K562 (cell line): ENCODE measurements around the gene SPATA3. TPM values are rescaled to one million over a fixed set of nuclear protein-coding genes. Genes with fewer than 3 reads are reported as not detected.
A peak's percentile ranks its signal among the peaks of the same experiment; 100 is the strongest.

Source experiments
- ATAC-seq: fragments of 200-7000 bp; cut with Tn5 transposase; 3 replicates; pipeline ENCODE4 v1.9.1; 2020; ENCODE audit warnings: moderate library complexity
- BruUV-seq: library from RNA; stranded (reverse); fragments of 400-500 nt; replicated peaks from 2 replicates; lab custom pipeline; 2021; lab: Mats Ljungman, UMichigan
- CTCF ChIA-PET: fragments of 300-600 bp; formaldehyde crosslinking; extraction: SDS; loops from one replicate; lab custom pipeline; 2021; ENCODE audit warnings: low intra/inter-chr PET ratio; lab: Yijun Ruan, JAX
- POLR2A ChIA-PET: fragments of 300-600, 350-650 bp; sonication (Branson Sonifier 250); formaldehyde crosslinking; extraction: SDS; loops from one replicate; lab custom pipeline; 2021; ENCODE audit warnings: antibody characterized with exemption, inconsistent platforms; lab: Yijun Ruan, JAX
- DNase-seq, 4 experiments: peaks; one replicate each; pipeline versions ENCODE4 v3.0.0 to v3.0.0-alpha.2; 2011 to 2018; ENCODE audit warnings: low spot score in 3 of 4, mixed read lengths in 3 of 4; ENCODE audit errors: extremely low read depth in 1 of 4
- FAIRE-seq: peaks from 2 replicates; lab custom pipeline; 2011; peaks lifted over from hg19 to GRCh38; lab: Jason Lieb, UNC
- H2AFZ ChIP-seq: 2 replicates; pipeline ENCODE4 v1.6.0; 2011; ENCODE audit warnings: low read depth, low read length, control low read depth, inconsistent platforms
- H3K27ac ChIP-seq: fragments of 200-600 bp; 3 replicates; pipeline ENCODE4 v1.8.0; 2011; ENCODE audit warnings: low read depth, mild to moderate bottlenecking, control low read depth, inconsistent platforms, low read length, moderate library complexity, mixed read lengths; ENCODE audit errors: extremely low read depth
- H3K27me3 ChIP-seq, 2 experiments: fragments of 300-600 bp in 1 of 2; 2 replicates in 1 of 2; 3 replicates in 1 of 2; pipeline versions ENCODE4 v1.6.0 to v1.8.0; 2011; ENCODE audit warnings: inconsistent platforms in 2 of 2, low read length in 2 of 2, mild to moderate bottlenecking in 1 of 2, mixed read lengths in 1 of 2, moderate library complexity in 1 of 2; ENCODE audit not compliant: control insufficient read depth in 2 of 2, insufficient read depth in 2 of 2
- H3K36me3 ChIP-seq: fragments of 300-600 bp; 3 replicates; pipeline ENCODE4 v1.8.0; 2011; ENCODE audit warnings: mild to moderate bottlenecking, low read length, inconsistent platforms; ENCODE audit not compliant: control insufficient read depth, insufficient read depth
- H3K4me1 ChIP-seq, 2 experiments: fragments of 200-600 bp in 1 of 2; replicated peaks in 1 of 2; 2 replicates in 1 of 2; 3 replicates in 1 of 2; pipeline versions ENCODE4 v1.5.1 to v1.8.0; 2011; ENCODE audit warnings: inconsistent platforms in 2 of 2, low read length in 2 of 2, mild to moderate bottlenecking in 1 of 2, mixed read lengths in 1 of 2, moderate library complexity in 1 of 2; ENCODE audit not compliant: control insufficient read depth in 2 of 2, insufficient read depth in 2 of 2
- H3K4me2 ChIP-seq: 2 replicates; pipeline ENCODE4 v1.6.1; 2011; ENCODE audit warnings: low read length, control low read depth, inconsistent platforms, mixed read lengths; ENCODE audit not compliant: insufficient read depth
- H3K4me3 ChIP-seq: fragments of 200-600 bp; sonication (generic), shearing (Covaris generic); 2 replicates; pipeline ENCODE4 v1.5.1; 2016; ENCODE audit warnings: control low read depth, inconsistent platforms
- H3K79me2 ChIP-seq: fragments of 200-600 bp; 3 replicates; pipeline ENCODE4 v1.8.0; 2011; ENCODE audit warnings: low read length, inconsistent platforms; ENCODE audit not compliant: control insufficient read depth, insufficient read depth
- H3K9ac ChIP-seq, 2 experiments: 2 replicates each; pipeline versions ENCODE4 v1.6.0 to v1.6.1; 2011; ENCODE audit warnings: low read depth in 2 of 2, low read length in 2 of 2, control low read depth in 1 of 2, inconsistent platforms in 1 of 2, mild to moderate bottlenecking in 1 of 2, mixed read lengths in 1 of 2; ENCODE audit not compliant: insufficient read depth in 1 of 2
- H3K9me1 ChIP-seq: one replicate; pipeline ENCODE4 v1.6.0; 2011; ENCODE audit warnings: inconsistent platforms, mild to moderate bottlenecking, low read length, moderate library complexity; ENCODE audit not compliant: control insufficient read depth, insufficient read depth
- H3K9me3 ChIP-seq: replicated peaks from 2 replicates; pipeline ENCODE4 v1.5.1; 2011; ENCODE audit warnings: low read depth, low read length, inconsistent platforms; ENCODE audit not compliant: control insufficient read depth, insufficient read depth
- H4K20me1 ChIP-seq: replicated peaks from 2 replicates; pipeline ENCODE4 v1.6.1; 2011; ENCODE audit warnings: low read length, inconsistent platforms, mixed read lengths; ENCODE audit not compliant: control insufficient read depth, insufficient read depth
- BRD4 ChIP-seq: fragments of 200-600 bp; sonication (generic); IDR thresholded peaks from 2 replicates; pipeline ENCODE4 v1.6.1; 2017; ENCODE audit warnings: inconsistent platforms
- GTF2E2 ChIP-seq: fragments of 200-800 bp; sonication (Bioruptor generic); IDR thresholded peaks from 2 replicates; pipeline ENCODE4 v1.6.1; 2016; ENCODE audit warnings: missing genetic modification characterization, missing compliant biosample characterization
- NCOR1 ChIP-seq: fragments of 450-650 bp; IDR thresholded peaks from 2 replicates; pipeline ENCODE4 v1.6.1; 2016; ENCODE audit warnings: mild to moderate bottlenecking, moderate library complexity
- WHSC1 ChIP-seq: IDR thresholded peaks from one replicate; pipeline ENCODE4 v1.6.1; 2012; ENCODE audit warnings: low read length, control low read depth, inconsistent platforms
- ZNF134 ChIP-seq: fragments of 250-450 bp; sonication (Bioruptor Pico); conservative IDR thresholded peaks from 2 replicates; pipeline ENCODE4 v1.4.0; 2020
- ZNF41 ChIP-seq: fragments of 250-450 bp; sonication (Bioruptor Pico); conservative IDR thresholded peaks from 2 replicates; pipeline ENCODE4 v1.4.0; 2020; ENCODE audit warnings: mild to moderate bottlenecking
- WGBS: fragments of 100-300 bp; shearing (Covaris generic); methylation state at CpG from one replicate; pipeline ENCODE4 v1.1.6; 2016; ENCODE audit warnings: low coverage, mixed read lengths; ENCODE audit not compliant: insufficient coverage; ENCODE audit errors: missing lambda C conversion rate; 5-methylcytosine and 5-hydroxymethylcytosine counted together
- in situ Hi-C: fragments of 300-500 bp; cut with MboI; formaldehyde crosslinking; loops from 4 replicates; pipeline ENCODE4 v1.15.0; 2018; ENCODE audit warnings: inconsistent platforms, mixed read lengths
- intact Hi-C: fragments of 100-400 bp; cut with micrococcal nuclease; formaldehyde crosslinking; loops from 2 replicates; pipeline ENCODE4 v1.14.2; 2022
- polyA plus RNA-seq, 8 experiments: library from polyadenylated mRNA; depleted of rRNA in 4 of 8; stranded (reverse) in 5 of 8; unstranded in 3 of 8; fragments of >200 nt; fragmentation: Nextera tagmentation in 2 of 8; fragmentation: Illumina TruSeq in 1 of 8; extraction: Ambion mirVana in 2 of 8; extraction: Trizol in 1 of 8; gene quantifications; 2 replicates each; pipeline versions ENCODE4 v1.2.1 to v1.2.3, GENCODE V29; 2011 to 2014; ENCODE audit warnings: inconsistent platforms in 1 of 8, missing spikeins in 1 of 8
- total RNA-seq, 7 experiments: library from RNA; depleted of rRNA in 6 of 7; stranded (reverse); fragments of >200 nt in 6 of 7; fragmentation: Illumina TruSeq in 2 of 7; extraction: Trizol in 2 of 7; gene quantifications; 2 replicates each; pipeline versions ENCODE4 v1.2.1 to v1.2.3, GENCODE V29; 2011 to 2021; ENCODE audit warnings: low replicate concordance in 1 of 7

SPATA3 gene
- total and polyA plus RNA-seq, 9 of the 15 experiments (the other 6 are each of a cell fraction or from before 2014, with no cell fraction given), result not detected

DNA sequence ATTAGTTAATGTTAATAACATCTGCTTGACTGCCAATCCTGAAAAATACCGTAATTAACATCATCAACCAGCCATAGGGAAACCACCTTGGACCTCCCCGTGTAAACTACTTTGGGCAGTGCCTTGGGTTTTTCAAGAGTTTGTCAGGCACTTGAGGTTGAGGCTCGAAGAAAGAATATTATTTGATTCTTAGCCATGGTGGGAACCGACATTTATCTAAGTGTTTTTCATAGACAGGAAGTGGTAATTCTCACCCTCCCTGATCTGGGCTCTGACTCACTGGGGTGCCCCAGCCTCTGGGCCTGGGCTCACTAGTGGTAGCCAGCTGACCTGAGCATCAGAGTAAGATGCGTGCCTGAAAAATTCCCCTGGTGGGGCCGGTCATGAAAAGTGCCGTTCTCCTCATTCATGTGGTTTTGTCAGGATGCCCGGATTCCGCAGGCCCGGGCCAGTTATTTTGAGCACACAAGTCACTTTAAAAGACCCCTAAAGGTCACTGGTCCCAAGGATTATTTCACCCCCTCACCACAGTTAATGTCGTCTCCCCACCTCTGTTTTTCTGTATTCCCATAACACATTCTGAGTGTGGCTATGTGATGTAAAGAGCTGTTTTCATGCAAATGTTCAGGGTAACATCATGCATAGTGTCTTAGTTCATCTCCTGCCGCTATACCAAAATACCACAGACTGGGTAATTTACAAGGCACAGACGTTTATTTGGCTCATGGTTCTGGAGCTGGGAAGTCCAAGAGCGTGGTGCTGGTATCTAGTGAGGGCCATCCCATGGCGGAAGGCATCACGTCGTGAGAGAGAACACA, 21.6 kb upstream of the SPATA3 start:
- Histone ChIP-seq H3K4me1 (no peaks in the 10 kb centered on the region), H3K27ac (no peak overlapping the region), H3K36me3 (no peaks in the 10 kb centered on the region), H2AFZ (no peak overlapping the region), H4K20me1 (no peaks in the 10 kb centered on the region), H3K9me3 (no peaks in the 10 kb centered on the region), H3K4me2 (no peak overlapping the region), H3K9ac (no peak overlapping the region), H3K9me1 (no peaks in the 10 kb centered on the region), H3K4me3 (no peak overlapping the region), H3K27me3 (peaks cover 0 to 12% of the 10 kb centered on the region in 2 experiments; a peak in 1 of 5 replicates), H3K79me2 (no peaks in the 10 kb centered on the region)
- FAIRE-seq (no peak), DNase-seq (no peak), ATAC-seq (no peak)
- ChIA-PET CTCF (no interaction called here), POLR2A (interaction anchor here (0.6 to 1.0 kb wide), 2 partner anchors 11 to 72 kb away, joined by 3 read pairs; no protein-coding TSS in a partner anchor)
- TF ChIP-seq ZNF41 (CRISPR knock-in tag) (no peak), BRD4 (no peak), ZNF134 (CRISPR knock-in tag) (0 out of 2 replicates have a peak, but pooled peaks have one; percentile 25), WHSC1 (no peak), GTF2E2 (tag) (no peak), NCOR1 (no peak)
- in situ Hi-C loops, result no loop called here
- WGBS, result 18% methylated on average over 16 of the region's 17 CpGs
- BruUV-seq, result no TSS peak
- intact Hi-C loops, result no loop called here
